ENCODE measurements around the gene AFDN. TPM values are rescaled to one million over a fixed set of nuclear protein-coding genes. Genes with fewer than 3 reads are reported as not detected.

The AFDN gene
- total and polyA plus RNA-seq, 2 experiments from 2014 or later = 66.9 to 200 TPM

DNA sequence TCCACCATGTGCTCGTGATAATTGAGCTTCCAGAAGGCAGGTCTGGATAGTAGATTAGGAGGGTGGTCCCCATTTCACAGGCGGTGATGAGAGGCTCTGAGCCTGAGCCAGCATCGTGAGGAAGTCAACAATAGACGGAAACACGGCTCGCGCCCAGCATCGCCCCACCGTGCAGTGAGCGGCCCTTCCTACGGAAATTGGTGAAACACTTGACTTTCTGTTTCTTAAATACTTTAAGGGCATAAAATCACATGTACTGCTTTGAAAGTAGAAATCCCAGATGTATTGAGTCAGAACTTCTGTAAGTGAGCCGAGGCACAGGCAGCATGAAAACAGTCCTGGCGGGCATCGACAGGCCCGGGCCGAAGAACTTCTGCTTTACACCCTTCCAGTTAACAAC lies 166.5 kb downstream of the AFDN start:
- H3K36me3 Mint-ChIP-seq (ENCODE audit: low read depth) = peaks cover 5% of the 10 kb centered on the region; the same call in 2 of the 3 replicates
- DNase-seq (ENCODE audit: low spot score) (no peak), ATAC-seq (no peak)
- 0 out of 2 replicates have a peak, but pooled peaks cover 3% of the 10 kb centered on the region for H3K9me2 ChIP-seq (ENCODE audit: insufficient read depth)
- no peak overlapping the region for H3K4me3 Mint-ChIP-seq
- H3K4me3 ChIP-seq = no peak overlapping the region
- peaks cover 7% of the 10 kb centered on the region for H3K4me1 ChIP-seq (ENCODE audit: insufficient read depth)
- no peak overlapping the region for H2AFZ ChIP-seq
- H3K4me1 Mint-ChIP-seq = peaks cover 6% of the 10 kb centered on the region
- H3K36me3 ChIP-seq (ENCODE audit: insufficient read depth) = no peaks in the 10 kb centered on the region
- H3K27ac ChIP-seq (ENCODE audit: low read depth) = no peak overlapping the region
- H3K27ac Mint-ChIP-seq = no peak overlapping the region
- H3K27me3 ChIP-seq (ENCODE audit: insufficient read depth) = no peaks in the 10 kb centered on the region
- no peak overlapping the region for H3K4me2 ChIP-seq
- H3K79me2 ChIP-seq (replicated peaks; ENCODE audit: insufficient read depth) = no peaks in the 10 kb centered on the region
- no peaks in the 10 kb centered on the region for H4K20me1 ChIP-seq (replicated peaks; ENCODE audit: insufficient read depth)
- H3F3A ChIP-seq (replicated peaks; ENCODE audit: low read depth) = no peaks in the 10 kb centered on the region
- H3K9me3 Mint-ChIP-seq = peaks cover 5% of the 10 kb centered on the region; the same call in 2 of the 3 replicates
- TF ChIP-seq NANOG (IDR thresholded peaks at IDR 0.05; ENCODE audit: borderline replicate concordance) = no peak
- no peak for TF ChIP-seq JUNB (IDR thresholded peaks at IDR 0.05; ENCODE audit: unreplicated experiment)
- no peak for TF ChIP-seq CREB1 (CRISPR knock-in tag; IDR thresholded peaks at IDR 0.05; ENCODE audit: low read depth)
- TF ChIP-seq ZNF462 (CRISPR knock-in tag; IDR thresholded peaks at IDR 0.05) = no peak
- TF ChIP-seq ETS1 (IDR thresholded peaks at IDR 0.05) = no peak
- TF ChIP-seq, protein P1, sequence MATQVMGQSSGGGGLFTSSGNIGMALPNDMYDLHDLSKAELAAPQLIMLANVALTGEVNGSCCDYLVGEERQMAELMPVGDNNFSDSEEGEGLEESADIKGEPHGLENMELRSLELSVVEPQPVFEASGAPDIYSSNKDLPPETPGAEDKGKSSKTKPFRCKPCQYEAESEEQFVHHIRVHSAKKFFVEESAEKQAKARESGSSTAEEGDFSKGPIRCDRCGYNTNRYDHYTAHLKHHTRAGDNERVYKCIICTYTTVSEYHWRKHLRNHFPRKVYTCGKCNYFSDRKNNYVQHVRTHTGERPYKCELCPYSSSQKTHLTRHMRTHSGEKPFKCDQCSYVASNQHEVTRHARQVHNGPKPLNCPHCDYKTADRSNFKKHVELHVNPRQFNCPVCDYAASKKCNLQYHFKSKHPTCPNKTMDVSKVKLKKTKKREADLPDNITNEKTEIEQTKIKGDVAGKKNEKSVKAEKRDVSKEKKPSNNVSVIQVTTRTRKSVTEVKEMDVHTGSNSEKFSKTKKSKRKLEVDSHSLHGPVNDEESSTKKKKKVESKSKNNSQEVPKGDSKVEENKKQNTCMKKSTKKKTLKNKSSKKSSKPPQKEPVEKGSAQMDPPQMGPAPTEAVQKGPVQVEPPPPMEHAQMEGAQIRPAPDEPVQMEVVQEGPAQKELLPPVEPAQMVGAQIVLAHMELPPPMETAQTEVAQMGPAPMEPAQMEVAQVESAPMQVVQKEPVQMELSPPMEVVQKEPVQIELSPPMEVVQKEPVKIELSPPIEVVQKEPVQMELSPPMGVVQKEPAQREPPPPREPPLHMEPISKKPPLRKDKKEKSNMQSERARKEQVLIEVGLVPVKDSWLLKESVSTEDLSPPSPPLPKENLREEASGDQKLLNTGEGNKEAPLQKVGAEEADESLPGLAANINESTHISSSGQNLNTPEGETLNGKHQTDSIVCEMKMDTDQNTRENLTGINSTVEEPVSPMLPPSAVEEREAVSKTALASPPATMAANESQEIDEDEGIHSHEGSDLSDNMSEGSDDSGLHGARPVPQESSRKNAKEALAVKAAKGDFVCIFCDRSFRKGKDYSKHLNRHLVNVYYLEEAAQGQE (IDR thresholded peaks at IDR 0.05; ENCODE audit: unreplicated experiment) = no peak
- TF ChIP-seq ZNF331 (CRISPR knock-in tag; IDR thresholded peaks at IDR 0.05; ENCODE audit: low read depth) = no peak
- TF ChIP-seq CTCF (conservative IDR thresholded peaks at IDR 0.05; ENCODE audit: low read depth in 2 of 2) = no peak
- peaks cover 7% of the 10 kb centered on the region for H3K27me3 Mint-ChIP-seq (ENCODE audit: insufficient read depth, low read depth, poor library complexity)
